Measurements from ENCODE around the gene NCBP3.
A peak's percentile ranks its signal among the peaks of the same experiment; 100 is the strongest.

Gene NCBP3

DNA sequence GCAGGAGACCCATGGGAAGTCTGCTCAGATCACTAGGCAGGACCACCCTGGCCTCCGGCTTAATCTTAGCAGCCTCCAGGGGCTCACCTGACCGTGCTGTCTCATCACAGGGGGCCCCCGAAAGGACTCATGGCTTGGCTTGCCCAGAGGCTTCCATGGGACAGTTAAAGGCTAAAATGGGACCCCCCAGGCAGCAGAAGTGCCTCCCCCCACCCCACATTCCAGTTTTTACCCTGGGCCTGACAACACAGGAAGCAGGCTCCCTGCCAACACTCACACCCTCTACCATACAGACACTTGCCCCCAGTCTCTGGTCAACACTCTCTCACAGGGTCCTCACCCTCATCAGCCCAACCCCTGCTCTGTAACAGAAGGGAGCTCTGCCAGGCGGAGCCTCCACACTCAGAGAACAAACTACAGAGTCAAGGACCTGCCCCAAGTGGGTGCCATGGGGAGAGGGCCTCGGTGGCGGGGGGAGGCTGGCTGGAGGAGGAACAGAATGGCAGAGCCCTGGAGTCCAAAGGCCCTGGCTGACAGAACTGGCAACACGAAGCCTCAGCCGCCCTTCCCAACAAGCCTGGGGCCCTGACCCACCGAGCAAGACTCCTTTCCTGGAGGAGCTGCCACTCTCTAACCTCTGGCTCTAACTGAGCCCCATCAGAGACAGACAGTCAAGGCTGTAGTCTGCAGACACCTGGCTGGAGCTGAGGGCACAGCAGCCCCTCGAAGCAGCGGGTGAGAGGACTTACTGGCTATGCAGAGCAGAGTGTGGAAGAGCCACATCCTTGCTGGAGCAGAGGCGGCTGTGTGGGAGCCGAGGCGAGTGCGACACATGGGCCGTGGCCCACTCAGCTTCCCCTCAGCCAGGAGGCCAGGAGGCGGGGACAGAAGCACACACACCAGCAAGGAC lies 45.4 kb downstream of the NCBP3 start, which contains the start of gene ITGAE:
Gene ITGAE (minus strand): TSS at position 827 of the 910 bp plus-strand sequence. CDS start 44 bp downstream, at position 783.
- no peak within 1 kb of the TSS for H3K9ac ChIP-seq (ENCODE audit: low read length)

DNA sequence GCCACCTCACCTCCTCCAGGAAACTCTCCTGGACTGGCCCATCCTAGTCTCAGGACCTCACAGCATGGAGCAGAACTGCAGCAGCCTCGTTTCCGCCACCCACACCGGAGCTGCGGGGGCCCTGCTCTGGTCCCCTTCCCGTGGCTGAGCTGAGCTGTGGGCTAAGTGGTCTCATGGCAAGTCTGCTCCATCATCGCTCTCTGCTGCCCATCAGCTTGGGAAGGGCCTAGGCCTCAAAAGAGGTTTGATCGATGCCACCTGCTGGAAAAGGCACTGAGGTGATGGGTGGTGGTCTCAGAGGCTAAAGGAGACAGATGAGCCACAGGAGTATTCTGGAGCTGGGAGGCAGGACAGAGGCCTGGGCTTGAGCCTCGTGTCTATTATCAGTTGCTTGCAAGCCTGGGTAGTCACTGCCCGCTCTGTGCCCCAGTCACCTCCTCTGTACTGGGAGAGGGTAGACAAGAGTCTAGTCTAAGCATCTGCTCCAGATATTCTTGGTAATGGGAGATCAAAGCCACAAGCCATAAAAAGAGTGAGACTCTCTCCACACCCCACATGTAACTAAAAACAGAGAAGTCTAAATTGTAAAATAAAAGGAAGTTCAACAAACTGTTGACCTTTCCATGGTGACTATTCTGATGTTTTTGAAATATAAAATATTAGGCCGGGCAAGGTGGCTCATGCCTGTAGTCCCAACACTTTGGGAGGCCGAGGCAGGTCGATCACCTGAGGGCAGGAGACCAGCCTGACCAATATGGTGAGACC lies 46.7 kb downstream of the NCBP3 start:
- Histone ChIP-seq H3K23ac (ENCODE audit: low read length in 2 of 2) (no peak overlapping the region), H2BK12ac (ENCODE audit: low read length in 2 of 2) (no peak overlapping the region), H3K36me3 (ENCODE audit: control insufficient read depth in 1 of 2, insufficient read depth in 2 of 2, low read depth in 1 of 2, low read length in 2 of 2) (peaks cover 7 to 18% of the 10 kb centered on the region in 2 experiments), H3K79me1 (replicated peaks; ENCODE audit: low read length, poor library complexity, severe bottlenecking) (peaks cover 4% of the 10 kb centered on the region), H4K91ac (ENCODE audit: low read length) (no peak overlapping the region), H3K4me2 (ENCODE audit: low read length, poor library complexity, severe bottlenecking) (no peak overlapping the region), H3K9ac (ENCODE audit: low read length) (no peak overlapping the region), H3K27ac (ENCODE audit: low read length, poor library complexity, severe bottlenecking) (no peak overlapping the region), H3K4me3 (ENCODE audit: insufficient read depth in 1 of 2, low read depth in 1 of 2, low read length in 2 of 2) (no peak overlapping the region), H2AFZ (ENCODE audit: low read depth, low read length) (no peak overlapping the region), H3K18ac (ENCODE audit: low read depth in 1 of 2, low read length in 2 of 2) (no peak overlapping the region), H3K9me3 (ENCODE audit: control insufficient read depth, low read length) (no peaks in the 10 kb centered on the region), H2AK5ac (ENCODE audit: low read length, severe bottlenecking) (no peak overlapping the region), H2BK120ac (ENCODE audit: low read depth, low read length) (no peak overlapping the region), H4K8ac (ENCODE audit: low read length) (no peak overlapping the region), H3K27me3 (ENCODE audit: control insufficient read depth in 1 of 2, insufficient read depth in 1 of 2, low read length in 2 of 2) (no peaks in the 10 kb centered on the region), H3K4me1 (ENCODE audit: control insufficient read depth, insufficient read depth, low read depth, low read length) (peaks cover 55% of the 10 kb centered on the region), H2BK15ac (ENCODE audit: low read depth, poor library complexity, severe bottlenecking) (no peak overlapping the region), H3K14ac (ENCODE audit: low read length in 2 of 2) (no peak overlapping the region), H3K4ac (ENCODE audit: low read depth in 1 of 2, low read length in 2 of 2) (no peak overlapping the region), H2BK5ac (ENCODE audit: low read depth, low read length, poor library complexity, severe bottlenecking) (no peak overlapping the region)
- no peak for DNase-seq
- 86% methylated on average over 12 of the region's 12 CpGs for WGBS

More for the DNA sequence above, 45.4 kb downstream of the NCBP3 start, which contains the start of gene ITGAE:
- H2BK15ac ChIP-seq (ENCODE audit: low read depth, poor library complexity, severe bottlenecking) = no peak within 1 kb of the TSS
- no peak within 1 kb of the TSS for H3K4me3 ChIP-seq (ENCODE audit: insufficient read depth in 1 of 2, low read depth in 1 of 2, low read length in 2 of 2)
- 89% methylated on average over 17 of the region's 17 CpGs for WGBS
- H4K8ac ChIP-seq (ENCODE audit: low read length) = no peak within 1 kb of the TSS
- H2AFZ ChIP-seq (ENCODE audit: low read depth, low read length) = no peak within 1 kb of the TSS
- H3K4ac ChIP-seq (ENCODE audit: low read depth in 1 of 2, low read length in 2 of 2) = no peak within 1 kb of the TSS
- H3K18ac ChIP-seq (ENCODE audit: low read depth in 1 of 2, low read length in 2 of 2) = peak within 1 kb of the TSS in 1 of 2 experiments; percentile 44
- peaks cover 4% of the 10 kb centered on the region for H3K79me1 ChIP-seq (replicated peaks; ENCODE audit: low read length, poor library complexity, severe bottlenecking)
- no peak within 1 kb of the TSS for H2BK12ac ChIP-seq (ENCODE audit: low read length in 2 of 2)
- no peak within 1 kb of the TSS for H3K4me2 ChIP-seq (ENCODE audit: low read length, poor library complexity, severe bottlenecking)
- H4K91ac ChIP-seq (ENCODE audit: low read length) = no peak within 1 kb of the TSS
- no peaks in the 10 kb centered on the region for H3K9me3 ChIP-seq (ENCODE audit: control insufficient read depth, low read length)
- no peak within 1 kb of the TSS for H2BK120ac ChIP-seq (ENCODE audit: low read depth, low read length)
- no peak within 1 kb of the TSS for H3K14ac ChIP-seq (ENCODE audit: low read length in 2 of 2)
- H3K27ac ChIP-seq (ENCODE audit: low read length, poor library complexity, severe bottlenecking) = peak within 1 kb of the TSS; percentile 96
- no peaks in the 10 kb centered on the region for H3K27me3 ChIP-seq (ENCODE audit: control insufficient read depth in 1 of 2, insufficient read depth in 1 of 2, low read length in 2 of 2)
- H2BK5ac ChIP-seq (ENCODE audit: low read depth, low read length, poor library complexity, severe bottlenecking) = no peak within 1 kb of the TSS
- no peak for DNase-seq
- no peak within 1 kb of the TSS for H3K23ac ChIP-seq (ENCODE audit: low read length in 2 of 2)
- peaks cover 7 to 20% of the 10 kb centered on the region in 2 experiments for H3K36me3 ChIP-seq (ENCODE audit: control insufficient read depth in 1 of 2, insufficient read depth in 2 of 2, low read depth in 1 of 2, low read length in 2 of 2)
- H2AK5ac ChIP-seq (ENCODE audit: low read length, severe bottlenecking) = peak within 1 kb of the TSS; percentile 94
- peaks cover 46% of the 10 kb centered on the region for H3K4me1 ChIP-seq (ENCODE audit: control insufficient read depth, insufficient read depth, low read depth, low read length)

DNA sequence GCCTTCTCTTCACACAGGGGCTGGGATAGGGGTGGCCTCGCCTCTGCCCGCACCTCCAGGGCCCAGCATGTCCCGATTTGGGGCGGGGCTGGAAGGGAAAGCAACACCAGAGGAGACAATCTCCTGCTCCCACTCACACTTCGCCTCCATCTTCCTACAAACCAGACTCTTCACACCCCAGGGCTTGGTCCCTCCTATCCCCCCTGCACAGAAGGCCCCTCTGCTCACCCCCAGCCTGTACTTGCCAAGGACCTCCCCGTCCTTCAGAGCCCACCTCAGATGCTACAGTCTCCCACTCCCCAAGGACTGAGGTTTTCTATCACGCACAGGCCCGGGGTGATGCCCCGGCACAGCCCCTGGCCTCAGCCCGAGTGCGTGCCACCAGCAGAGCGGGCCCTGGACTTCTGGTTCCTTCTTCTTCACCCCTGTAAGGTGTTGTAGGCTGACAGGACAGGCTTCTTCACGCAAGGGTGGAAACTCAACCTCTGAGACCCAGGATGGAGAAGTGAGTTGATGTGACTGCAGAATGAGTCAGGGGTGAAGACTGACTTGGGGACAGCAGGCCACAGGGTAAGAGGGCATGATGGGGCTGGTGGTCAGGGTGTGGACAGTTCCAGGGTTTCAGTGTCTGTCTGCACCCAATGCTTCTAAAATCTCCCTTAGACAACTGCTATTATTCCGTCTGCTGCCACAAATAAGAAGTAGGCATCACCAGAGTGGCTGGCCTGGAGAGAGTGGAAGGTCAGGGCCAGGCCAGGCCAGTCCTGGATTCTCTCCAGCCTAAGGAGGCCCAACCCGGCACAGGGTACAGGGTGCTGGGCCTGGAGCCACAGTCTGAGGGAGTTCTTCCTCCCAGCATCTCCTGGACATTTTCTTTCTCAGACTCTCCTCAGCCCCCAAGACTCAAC lies 47.5 kb downstream of the NCBP3 start:
- H3K23ac ChIP-seq (ENCODE audit: low read length in 2 of 2) = no peak overlapping the region
- no peak overlapping the region for H2BK15ac ChIP-seq (ENCODE audit: low read depth, poor library complexity, severe bottlenecking)
- no peak overlapping the region for H2BK12ac ChIP-seq (ENCODE audit: low read length in 2 of 2)
- H4K91ac ChIP-seq (ENCODE audit: low read length) = no peak overlapping the region
- H3K9me3 ChIP-seq (ENCODE audit: control insufficient read depth, low read length) = no peaks in the 10 kb centered on the region
- H3K4me1 ChIP-seq (ENCODE audit: control insufficient read depth, insufficient read depth, low read depth, low read length) = peaks cover 53% of the 10 kb centered on the region
- H3K4me2 ChIP-seq (ENCODE audit: low read length, poor library complexity, severe bottlenecking) = no peak overlapping the region
- no peak overlapping the region for H3K18ac ChIP-seq (ENCODE audit: low read depth in 1 of 2, low read length in 2 of 2)
- H3K4me3 ChIP-seq (ENCODE audit: insufficient read depth in 1 of 2, low read depth in 1 of 2, low read length in 2 of 2) = no peak overlapping the region
- H3K9ac ChIP-seq (ENCODE audit: low read length) = no peak overlapping the region
- H2BK5ac ChIP-seq (ENCODE audit: low read depth, low read length, poor library complexity, severe bottlenecking) = no peak overlapping the region
- DNase-seq = no peak
- no peak overlapping the region for H2AK5ac ChIP-seq (ENCODE audit: low read length, severe bottlenecking)
- H2BK120ac ChIP-seq (ENCODE audit: low read depth, low read length) = no peak overlapping the region
- 94% methylated on average over 15 of the region's 15 CpGs for WGBS
- H4K8ac ChIP-seq (ENCODE audit: low read length) = no peak overlapping the region
- H3K79me1 ChIP-seq (replicated peaks; ENCODE audit: low read length, poor library complexity, severe bottlenecking) = peaks cover 4% of the 10 kb centered on the region
- H2AFZ ChIP-seq (ENCODE audit: low read depth, low read length) = no peak overlapping the region
- no peak overlapping the region for H3K4ac ChIP-seq (ENCODE audit: low read depth in 1 of 2, low read length in 2 of 2)
- peaks cover 7 to 18% of the 10 kb centered on the region in 2 experiments for H3K36me3 ChIP-seq (ENCODE audit: control insufficient read depth in 1 of 2, insufficient read depth in 2 of 2, low read depth in 1 of 2, low read length in 2 of 2)
- no peak overlapping the region for H3K14ac ChIP-seq (ENCODE audit: low read length in 2 of 2)
- no peaks in the 10 kb centered on the region for H3K27me3 ChIP-seq (ENCODE audit: control insufficient read depth in 1 of 2, insufficient read depth in 1 of 2, low read length in 2 of 2)
- no peak overlapping the region for H3K27ac ChIP-seq (ENCODE audit: low read length, poor library complexity, severe bottlenecking)
